Panc1 (cell line): ENCODE data around the gene C1QTNF3. TPM values are rescaled to one million over a fixed set of nuclear protein-coding genes. Genes with fewer than 3 reads are reported as not detected.
"Not testable (repeated sequence)": the region's sequence is repeated elsewhere in the genome, so short reads cannot be mapped to it uniquely, and the experiment has no call there.

Experiments
- ATAC-seq: fragments of 200-7000 bp; cut with Tn5 transposase; 2 replicates; pipeline ENCODE4 v1.9.1; 2020; ENCODE audit warnings: mild to moderate bottlenecking, moderate library complexity
- Bru-seq: library from RNA; stranded (reverse); fragments of 400-500 nt; gene quantifications from one replicate; lab custom pipeline; 2021; lab: Mats Ljungman, UMichigan
- BruChase-seq, 2 experiments: library from RNA; stranded (reverse); fragments of 400-500 nt; gene quantifications; one replicate each; lab custom pipeline; 2021; lab: Mats Ljungman, UMichigan
- BruUV-seq: library from RNA; stranded (reverse); fragments of 400-500 nt; replicated peaks from 2 replicates; lab custom pipeline; 2021; lab: Mats Ljungman, UMichigan
- CTCF ChIA-PET: fragments of 300-600 bp; sonication (Branson Sonifier 250); formaldehyde crosslinking; loops from one replicate; lab custom pipeline; 2022; ENCODE audit warnings: antibody characterized with exemption; lab: Charles Lee
- POLR2A ChIA-PET: fragments of 300-600 bp; sonication (Branson Sonifier 250); formaldehyde crosslinking; loops from one replicate; lab custom pipeline; 2022; ENCODE audit warnings: antibody characterized with exemption; lab: Charles Lee
- DNase-seq: peaks from one replicate; pipeline ENCODE4 v3.0.0-alpha.2; 2010; ENCODE audit warnings: low read depth, low spot score
- H3K27ac ChIP-seq: 2 replicates; pipeline ENCODE4 v1.5.1; 2011; ENCODE audit warnings: mild to moderate bottlenecking, low read length, inconsistent platforms
- H3K27me3 ChIP-seq: fragments of 200-500 bp; sonication (Bioruptor generic); 2 replicates; pipeline ENCODE4 v1.6.0; 2014; ENCODE audit warnings: low read length, inconsistent platforms; ENCODE audit not compliant: control insufficient read depth, insufficient read depth
- H3K36me3 ChIP-seq: fragments of 200-500 bp; sonication (Bioruptor generic); 2 replicates; pipeline ENCODE4 v1.5.1; 2014; ENCODE audit warnings: inconsistent platforms, mild to moderate bottlenecking, low read length, moderate library complexity; ENCODE audit not compliant: control insufficient read depth, insufficient read depth
- H3K4me1 ChIP-seq: 2 replicates; pipeline ENCODE4 v1.5.1; 2011; ENCODE audit warnings: inconsistent platforms, mild to moderate bottlenecking, low read length, moderate library complexity; ENCODE audit not compliant: control insufficient read depth, insufficient read depth
- H3K4me3 ChIP-seq, 2 experiments: 2 replicates each; pipeline ENCODE4 v1.5.1; 2011 to 2012; ENCODE audit warnings: low read depth in 2 of 2, low read length in 2 of 2, mild to moderate bottlenecking in 2 of 2, inconsistent platforms in 1 of 2, moderate library complexity in 1 of 2
- H3K9me3 ChIP-seq: fragments of 200-500 bp; sonication (Bioruptor generic); 2 replicates; pipeline ENCODE4 v1.5.1; 2014; ENCODE audit warnings: low read depth, mild to moderate bottlenecking, inconsistent platforms, low read length, moderate library complexity; ENCODE audit not compliant: control insufficient read depth, insufficient read depth
- POLR2AphosphoS5 ChIP-seq: IDR thresholded peaks from 2 replicates; pipeline ENCODE4 v1.6.1; 2012; ENCODE audit warnings: mild to moderate bottlenecking, low read depth, low read length, moderate library complexity
- SIN3A ChIP-seq: IDR thresholded peaks from 2 replicates; pipeline ENCODE4 v1.6.1; 2012; ENCODE audit warnings: low read depth, mild to moderate bottlenecking, low read length, moderate library complexity, borderline replicate concordance; ENCODE audit not compliant: insufficient read depth
- in situ Hi-C: cut with HindIII; loops from 2 replicates; pipeline ENCODE4 v1.10.0; 2016; ENCODE audit warnings: low sequenced_read_pairs, low pct_unique_long_range_greater_than_20kb
- intact Hi-C: fragments of 100-400 bp; cut with micrococcal nuclease; formaldehyde crosslinking; loops from one replicate; pipeline ENCODE4 v1.10.0; 2022; ENCODE audit not compliant: unreplicated experiment
- long read RNA-seq: library from polyadenylated mRNA; unstranded; transcript quantifications from one replicate; pipeline ENCODE4 v2.0.0, GENCODE V29; 2021; ENCODE audit not compliant: unreplicated experiment
- polyA plus RNA-seq: library from polyadenylated mRNA; unstranded; fragments of >200 nt; gene quantifications from one replicate; pipeline ENCODE4 v1.2.1, GENCODE V29; 2012; ENCODE audit warnings: missing spikeins; ENCODE audit not compliant: insufficient read length
- total RNA-seq: library from RNA; stranded (reverse); gene quantifications from one replicate; pipeline ENCODE4 v1.2.1, GENCODE V29; 2021; ENCODE audit not compliant: unreplicated experiment
- TF ChIP-seq, protein P1 (sequence below): fragments of 450-650 bp; IDR thresholded peaks from 2 replicates; pipeline ENCODE4 v1.5.1; 2017; ENCODE audit warnings: mild to moderate bottlenecking

The C1QTNF3 gene, protein sequence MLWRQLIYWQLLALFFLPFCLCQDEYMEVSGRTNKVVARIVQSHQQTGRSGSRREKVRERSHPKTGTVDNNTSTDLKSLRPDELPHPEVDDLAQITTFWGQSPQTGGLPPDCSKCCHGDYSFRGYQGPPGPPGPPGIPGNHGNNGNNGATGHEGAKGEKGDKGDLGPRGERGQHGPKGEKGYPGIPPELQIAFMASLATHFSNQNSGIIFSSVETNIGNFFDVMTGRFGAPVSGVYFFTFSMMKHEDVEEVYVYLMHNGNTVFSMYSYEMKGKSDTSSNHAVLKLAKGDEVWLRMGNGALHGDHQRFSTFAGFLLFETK
- total RNA-seq (2.1 TPM), Bru-seq, nascent RNA (percentile 60 among the genes with signal in this experiment), BruChase-seq, experiment 1, labeled RNA remaining after a 2-hour chase (percentile 74 among the genes with signal in this experiment), BruChase-seq, experiment 2, labeled RNA remaining after a 6-hour chase (percentile 65 among the genes with signal in this experiment)
- polyA plus RNA-seq = 0.81 TPM
- long read RNA-seq, partial matches to known transcripts = 0 of 1 reads
- long read RNA-seq, other reads (novel, unspliced or antisense) = 1 of 1 reads

DNA sequence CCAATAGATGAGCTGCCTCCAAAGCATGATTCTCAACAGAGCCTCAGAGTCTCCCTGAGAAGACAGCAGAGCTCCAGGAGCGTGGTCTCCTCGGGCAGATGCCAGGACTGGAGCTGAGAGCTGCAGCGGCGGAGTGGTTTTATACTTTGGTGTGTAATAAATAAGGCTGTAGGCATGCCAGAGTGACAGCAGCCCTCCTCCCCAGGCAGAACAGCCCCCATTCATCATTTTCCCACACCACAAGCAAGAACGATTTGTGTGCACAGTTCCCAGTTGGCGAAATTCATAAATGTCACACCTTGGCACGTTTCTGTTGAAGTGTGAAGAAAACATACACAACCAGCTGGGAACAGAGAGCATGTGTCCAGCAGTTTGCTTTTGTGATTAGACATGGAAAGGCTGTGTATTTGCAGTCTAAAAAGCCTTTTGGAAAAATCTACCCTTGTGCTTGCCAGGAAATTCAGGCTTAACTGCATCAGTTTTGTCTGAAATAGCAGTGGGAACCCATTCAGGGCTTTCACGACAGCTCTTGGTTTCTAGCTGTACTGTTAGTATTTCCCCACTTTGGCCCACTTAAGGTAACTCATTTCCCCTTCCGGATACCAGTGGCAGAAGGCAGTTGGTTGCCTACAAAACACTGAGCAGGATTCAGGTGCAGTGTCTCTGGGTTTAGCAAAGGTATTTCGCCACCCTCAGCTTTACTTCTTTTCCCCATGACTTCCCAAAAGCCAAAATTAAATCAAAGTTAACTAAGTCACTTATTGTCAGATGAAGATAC lies at the start of gene C1QTNF3:
Gene C1QTNF3 (minus strand): TSS at position 115 of the 778 bp plus-strand sequence. CDS start 88 bp downstream, at position 27.
- no peak within 1 kb of the TSS for H3K4me3 ChIP-seq
- no peaks in the 10 kb centered on the region for H3K9me3 ChIP-seq
- no peak within 1 kb of the TSS for H3K27ac ChIP-seq
- ChIA-PET POLR2A (no interaction called here), CTCF (no interaction called here)
- in situ Hi-C loops = no loop called here
- BruUV-seq = no TSS peak
- no peak for DNase-seq
- H3K36me3 ChIP-seq = no peaks in the 10 kb centered on the region
- no peaks in the 10 kb centered on the region for H3K4me1 ChIP-seq
- ATAC-seq = no peak
- intact Hi-C loops = no loop called here
- no peaks in the 10 kb centered on the region for H3K27me3 ChIP-seq
- no peak for TF ChIP-seq POLR2AphosphoS5
- TF ChIP-seq, protein P1, sequence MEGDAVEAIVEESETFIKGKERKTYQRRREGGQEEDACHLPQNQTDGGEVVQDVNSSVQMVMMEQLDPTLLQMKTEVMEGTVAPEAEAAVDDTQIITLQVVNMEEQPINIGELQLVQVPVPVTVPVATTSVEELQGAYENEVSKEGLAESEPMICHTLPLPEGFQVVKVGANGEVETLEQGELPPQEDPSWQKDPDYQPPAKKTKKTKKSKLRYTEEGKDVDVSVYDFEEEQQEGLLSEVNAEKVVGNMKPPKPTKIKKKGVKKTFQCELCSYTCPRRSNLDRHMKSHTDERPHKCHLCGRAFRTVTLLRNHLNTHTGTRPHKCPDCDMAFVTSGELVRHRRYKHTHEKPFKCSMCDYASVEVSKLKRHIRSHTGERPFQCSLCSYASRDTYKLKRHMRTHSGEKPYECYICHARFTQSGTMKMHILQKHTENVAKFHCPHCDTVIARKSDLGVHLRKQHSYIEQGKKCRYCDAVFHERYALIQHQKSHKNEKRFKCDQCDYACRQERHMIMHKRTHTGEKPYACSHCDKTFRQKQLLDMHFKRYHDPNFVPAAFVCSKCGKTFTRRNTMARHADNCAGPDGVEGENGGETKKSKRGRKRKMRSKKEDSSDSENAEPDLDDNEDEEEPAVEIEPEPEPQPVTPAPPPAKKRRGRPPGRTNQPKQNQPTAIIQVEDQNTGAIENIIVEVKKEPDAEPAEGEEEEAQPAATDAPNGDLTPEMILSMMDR = no peak
- TF ChIP-seq SIN3A = no peak

DNA sequence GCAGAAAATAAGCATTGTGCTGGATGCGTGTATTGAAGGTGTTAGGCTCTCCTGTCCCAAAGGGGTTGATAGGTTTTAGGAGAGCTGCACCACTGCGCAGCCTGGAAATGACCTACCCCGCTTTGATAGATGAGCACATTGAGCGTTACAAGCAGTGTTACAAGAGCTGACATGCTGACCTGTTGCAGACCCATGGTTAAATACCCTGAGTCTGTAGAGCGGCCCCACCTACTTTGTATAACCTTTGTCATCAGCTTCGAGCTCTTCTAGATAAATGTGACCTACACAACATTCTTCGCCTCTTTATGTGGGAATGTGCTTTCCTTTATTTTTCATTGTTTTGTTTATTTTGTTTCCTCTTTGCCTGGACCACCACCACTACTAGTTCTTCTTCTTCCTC lies 48.0 kb upstream of the C1QTNF3 start:
- H3K27me3 ChIP-seq, POLR2A ChIA-PET, intact Hi-C loops, in situ Hi-C loops, H3K9me3 ChIP-seq, H3K4me1 ChIP-seq, BruUV-seq, ATAC-seq, DNase-seq, H3K4me3 ChIP-seq, H3K36me3 ChIP-seq, CTCF ChIA-PET, H3K27ac ChIP-seq: not testable (repeated sequence)

DNA sequence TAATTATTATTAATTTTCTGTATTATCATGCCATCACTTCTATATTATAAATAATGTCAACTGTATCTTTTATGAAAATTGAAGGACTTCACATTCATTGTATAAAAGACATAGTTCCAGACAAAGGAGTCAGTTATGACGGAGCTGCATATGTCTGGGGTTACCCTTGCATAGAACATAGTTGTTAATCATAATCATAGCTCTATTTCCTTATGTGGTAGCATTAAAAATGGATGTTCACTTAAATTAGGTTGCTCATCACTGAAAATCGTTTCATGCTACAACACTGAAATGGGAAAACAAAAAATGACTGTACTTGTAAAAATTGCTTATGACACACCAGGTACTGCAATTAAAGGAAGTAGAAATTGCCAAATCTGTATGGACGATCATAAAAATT lies 46.8 kb upstream of the C1QTNF3 start:
- H3K27ac ChIP-seq, H3K4me3 ChIP-seq, BruUV-seq, in situ Hi-C loops, ATAC-seq, intact Hi-C loops, H3K27me3 ChIP-seq, DNase-seq, POLR2A ChIA-PET, H3K4me1 ChIP-seq, H3K36me3 ChIP-seq, CTCF ChIA-PET, H3K9me3 ChIP-seq: not testable (repeated sequence)

DNA sequence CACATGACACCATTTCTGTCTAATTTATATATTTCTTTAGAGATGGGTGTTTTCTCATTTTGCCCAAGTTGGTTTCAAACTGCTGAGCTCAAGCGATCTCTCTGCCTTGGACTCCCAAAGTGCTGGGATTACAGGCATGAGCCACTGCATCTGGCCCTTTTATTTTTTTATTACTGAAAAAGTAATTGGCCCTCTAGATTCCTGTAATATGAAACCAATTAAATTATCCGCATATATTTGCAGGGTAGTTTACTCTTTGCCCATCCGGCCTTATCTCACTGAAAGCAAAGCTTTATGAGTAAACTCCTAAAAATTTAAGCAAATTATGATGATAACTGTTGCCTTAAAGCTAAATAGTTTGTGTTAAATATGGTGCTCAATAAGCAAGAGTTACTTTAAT lies 44.7 kb upstream of the C1QTNF3 start:
- H3K36me3 ChIP-seq, H3K4me3 ChIP-seq, POLR2A ChIA-PET, DNase-seq, H3K9me3 ChIP-seq, H3K27me3 ChIP-seq, CTCF ChIA-PET, H3K4me1 ChIP-seq, BruUV-seq, ATAC-seq, in situ Hi-C loops, H3K27ac ChIP-seq, intact Hi-C loops: not testable (repeated sequence)

DNA sequence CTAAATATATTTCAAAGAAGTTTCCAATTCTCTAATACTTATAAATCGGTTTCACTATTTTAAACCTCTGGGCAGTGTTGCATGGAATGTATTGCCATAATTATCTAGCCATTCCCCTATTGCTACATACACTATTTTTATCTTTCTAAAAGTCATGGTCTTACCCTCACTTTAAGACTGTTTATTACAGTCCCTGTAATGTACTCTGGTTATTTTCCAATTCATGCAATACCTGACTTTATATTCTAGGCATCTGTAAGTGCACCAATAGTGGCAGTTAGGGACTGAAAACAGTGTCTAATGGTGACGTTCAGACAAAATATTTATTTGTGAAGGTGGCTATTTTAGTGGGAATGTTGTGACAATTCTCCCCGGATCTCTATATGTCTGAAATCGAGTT lies 40.9 kb upstream of the C1QTNF3 start:
- H3K27ac ChIP-seq, H3K4me3 ChIP-seq, intact Hi-C loops, H3K4me1 ChIP-seq, H3K36me3 ChIP-seq, CTCF ChIA-PET, in situ Hi-C loops, DNase-seq, POLR2A ChIA-PET, BruUV-seq, ATAC-seq, H3K9me3 ChIP-seq, H3K27me3 ChIP-seq: not testable (repeated sequence)

DNA sequence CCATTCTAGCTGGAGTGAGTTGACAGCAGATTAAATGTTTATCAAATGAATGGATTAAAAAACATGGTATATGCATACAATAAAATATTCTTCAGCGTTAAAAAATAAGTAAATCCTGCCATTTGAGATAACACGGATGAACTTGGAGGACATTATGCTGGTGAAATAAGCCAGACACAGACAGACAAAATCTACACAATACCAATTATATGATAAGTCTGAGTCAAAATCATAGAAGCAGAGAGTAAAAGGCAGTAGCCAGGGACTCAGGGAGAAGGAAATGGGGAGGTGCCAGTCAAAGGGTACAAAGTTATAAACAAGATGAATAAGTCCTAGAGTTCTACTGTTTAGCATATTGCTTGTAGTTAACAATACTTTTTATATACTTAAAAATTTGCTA lies 36.5 kb upstream of the C1QTNF3 start:
- H3K4me3 ChIP-seq, intact Hi-C loops, in situ Hi-C loops, POLR2A ChIA-PET, DNase-seq, H3K4me1 ChIP-seq, CTCF ChIA-PET, H3K27ac ChIP-seq, H3K27me3 ChIP-seq, H3K36me3 ChIP-seq, H3K9me3 ChIP-seq, BruUV-seq, ATAC-seq: not testable (repeated sequence)
